ENCODE results near the gene MYO9B. TPM values are rescaled to one million over a fixed set of nuclear protein-coding genes. Genes with fewer than 3 reads are reported as not detected.

MYO9B gene
- total and polyA plus RNA-seq, 2 of the 13 experiments (the other 11 are each of a cell fraction or from before 2014, with no cell fraction given), result 18.0 to 18.3 TPM

GRCh38 chr19:17249887-17250548, 174.4 kb downstream of the MYO9B start:
- Histone ChIP-seq H3K9ac (ENCODE audit: insufficient read depth, low read depth, low read length) (no peak overlapping the region), H3K4me3 (replicated peaks in 1 of 3; ENCODE audit: insufficient read depth in 1 of 3, low read depth in 2 of 3, low read length in 3 of 3) (no peak overlapping the region), H3K27me3 (ENCODE audit: control insufficient read depth in 1 of 2, insufficient read depth in 2 of 2, low read length in 2 of 2) (no peaks in the 10 kb centered on the region), H3K4me2 (ENCODE audit: low read depth, low read length) (no peak overlapping the region), H3K27ac (ENCODE audit: extremely low read length, insufficient read depth, low read length) (no peak overlapping the region), H3K36me3 (replicated peaks in 1 of 2; ENCODE audit: control insufficient read depth in 1 of 2, insufficient read depth in 2 of 2, low read length in 2 of 2) (no peaks in the 10 kb centered on the region), H3K9me3 (ENCODE audit: low read length) (no peaks in the 10 kb centered on the region), H2AFZ (ENCODE audit: low read length) (no peak overlapping the region), H4K20me1 (ENCODE audit: insufficient read depth, low read length) (no peaks in the 10 kb centered on the region), H3K79me2 (ENCODE audit: insufficient read depth, low read length) (peaks cover 1% of the 10 kb centered on the region), H3K4me1 (ENCODE audit: insufficient read depth, low read length) (peaks cover 49% of the 10 kb centered on the region)
- CTCF ChIA-PET (ENCODE audit: low intra/inter-chr PET ratio, low total read pairs), result no interaction called here
- no TSS peak for BruUV-seq (replicated peaks)
- ATAC-seq, result no peak
- DNase-seq (ENCODE audit: low spot score), result no peak
- POLR2A ChIA-PET, result interaction anchor here (1.3 to 5.0 kb wide), 8 partner anchors 8 to 55 kb away, joined by 4 to 52 read pairs (median 12); partner anchors contain the start of genes BABAM1, MRPL34, OCEL1 and USE1
- no peak for FAIRE-seq
- in situ Hi-C loops (cut with HindIII; ENCODE audit: extremely low pct_ligation_motif_present, low pct_unique_long_range_greater_than_20kb), result no loop called here
- intact Hi-C loops (cut with micrococcal nuclease; ENCODE audit: unreplicated experiment), result no loop called here
- WGBS (ENCODE audit: low lambda C conversion rate), result 90% methylated on average over 5 of the region's 15 CpGs
- TF ChIP-seq ZBED4 (CRISPR knock-in tag; IDR thresholded peaks at IDR 0.05; ENCODE audit: borderline replicate concordance) (no peak), ZFP41 (CRISPR knock-in tag; IDR thresholded peaks at IDR 0.05; ENCODE audit: borderline replicate concordance) (no peak), RARG (CRISPR knock-in tag; IDR thresholded peaks at IDR 0.05; ENCODE audit: low read depth) (no peak), MAFG (CRISPR knock-in tag; IDR thresholded peaks at IDR 0.05) (no peak), ZNF451 (CRISPR knock-in tag; IDR thresholded peaks at IDR 0.05) (no peak), ZBTB33 (CRISPR knock-in tag; IDR thresholded peaks at IDR 0.05) (no peak), HMGXB4 (CRISPR knock-in tag; IDR thresholded peaks at IDR 0.05; ENCODE audit: borderline replicate concordance in 1 of 2, low read depth in 1 of 2) (no peak), JDP2 (CRISPR knock-in tag; IDR thresholded peaks at IDR 0.05; ENCODE audit: borderline replicate concordance) (no peak), TEAD2 (CRISPR knock-in tag; IDR thresholded peaks at IDR 0.05) (no peak), ZNF746 (CRISPR knock-in tag; IDR thresholded peaks at IDR 0.05) (no peak), HBP1 (CRISPR knock-in tag; IDR thresholded peaks at IDR 0.05; ENCODE audit: low read depth) (no peak), ZNF776 (CRISPR knock-in tag; IDR thresholded peaks at IDR 0.05) (no peak), ZNF737 (CRISPR knock-in tag; IDR thresholded peaks at IDR 0.05; ENCODE audit: borderline replicate concordance) (no peak), NFIB (CRISPR knock-in tag; IDR thresholded peaks at IDR 0.05; ENCODE audit: borderline replicate concordance) (no peak), ZNF547 (CRISPR knock-in tag; IDR thresholded peaks at IDR 0.05) (no peak)
